CD4-positive, alpha-beta T cell treated with Interleukin-17A for 1 hour (primary cell): ENCODE results near the gene SPOCK1.

Source experiments
- DNase-seq: peaks from one replicate; pipeline ENCODE4 v3.0.0-alpha.2; 2020

SPOCK1 gene

GRCh38 chr5:137440795-137441194 lies 58.3 kb downstream of the SPOCK1 start:
- DNase-seq, result no peak

- DNase-seq, result no peak
Observed at GRCh38 chr5:137439645-137440044, 59.5 kb downstream of the SPOCK1 start.

- no peak for DNase-seq
Observed at GRCh38 chr5:137438932-137439331, 60.2 kb downstream of the SPOCK1 start.

GRCh38 chr5:137437774-137438173 lies 61.4 kb downstream of the SPOCK1 start:
- no peak for DNase-seq

GRCh38 chr5:137433539-137433938 lies 65.6 kb downstream of the SPOCK1 start:
- DNase-seq, result no peak

- no peak for DNase-seq
Observed at GRCh38 chr5:137432376-137432775, 66.8 kb downstream of the SPOCK1 start.

GRCh38 chr5:137431051-137431450 lies 68.1 kb downstream of the SPOCK1 start:
- DNase-seq, result no peak

- DNase-seq, result no peak
Observed at GRCh38 chr5:137415231-137415681, 83.9 kb downstream of the SPOCK1 start.

- DNase-seq, result no peak
Observed at GRCh38 chr5:137414112-137414755, 84.9 kb downstream of the SPOCK1 start.

- DNase-seq, result no peak
Observed at GRCh38 chr5:137412136-137412535, 87.0 kb downstream of the SPOCK1 start.

GRCh38 chr5:137410234-137411010 lies 88.7 kb downstream of the SPOCK1 start:
- no peak for DNase-seq

- no peak for DNase-seq
Observed at GRCh38 chr5:137409736-137410135, 89.4 kb downstream of the SPOCK1 start.

- no peak for DNase-seq
Observed at GRCh38 chr5:137407090-137407489, 92.0 kb downstream of the SPOCK1 start.

- DNase-seq, result no peak
Observed at GRCh38 chr5:137405393-137405792, 93.7 kb downstream of the SPOCK1 start.

GRCh38 chr5:137403869-137404268 lies 95.3 kb downstream of the SPOCK1 start:
- no peak for DNase-seq

GRCh38 chr5:137402436-137403187 lies 96.5 kb downstream of the SPOCK1 start:
- no peak for DNase-seq

- DNase-seq, result no peak
Observed at GRCh38 chr5:137401946-137402345, 97.2 kb downstream of the SPOCK1 start.

GRCh38 chr5:137400571-137400970 lies 98.6 kb downstream of the SPOCK1 start:
- no peak for DNase-seq

GRCh38 chr5:137399911-137400310 lies 99.2 kb downstream of the SPOCK1 start:
- no peak for DNase-seq

- no peak for DNase-seq
Observed at GRCh38 chr5:137398751-137399150, 100.4 kb downstream of the SPOCK1 start.

GRCh38 chr5:137398154-137398553 lies 101.0 kb downstream of the SPOCK1 start:
- no peak for DNase-seq

- DNase-seq, result no peak
Observed at GRCh38 chr5:137395011-137395755, 103.9 kb downstream of the SPOCK1 start.

GRCh38 chr5:137394380-137394779 lies 104.7 kb downstream of the SPOCK1 start:
- no peak for DNase-seq
